Uterus (tissue), 2 donors: ENCODE data around the gene UBR2.

Experiments
- CTCF ChIP-seq, 4 experiments: fragments of 200-600 bp in 2 of 4; fragments of 450-650 bp in 2 of 4; sonication (generic) in 2 of 4; IDR thresholded peaks; one replicate each; pipeline ENCODE4 v1.5.1; 2016 to 2019; ENCODE audit warnings: antibody characterized with exemption in 4 of 4, mild to moderate bottlenecking in 2 of 4, moderate library complexity in 1 of 4
- POLR2A ChIP-seq, 2 donors: fragments of 450-650 bp; IDR thresholded peaks; one replicate each; pipeline ENCODE4 v1.6.1; 2016; ENCODE audit warnings: antibody characterized with exemption in 2 of 2, mild to moderate bottlenecking in 1 of 2, moderate library complexity in 1 of 2

GRCh38 chr6:42661540-42662153, 97.8 kb downstream of the UBR2 start:
- TF ChIP-seq CTCF (IDR thresholded peaks at IDR 0.05) (peak; percentile 84 to 94 (median 90)), POLR2A (IDR thresholded peaks at IDR 0.05) (no peak)
